ENCODE data around the gene TACSTD2.
"Not testable (repeated sequence)": the region's sequence is repeated elsewhere in the genome, so short reads cannot be mapped to it uniquely, and the experiment has no call there.

- not testable (repeated sequence) for TF ChIP-seq CTCF, POLR2A, POLR2AphosphoS5, EP300 (IDR thresholded peaks at IDR 0.05)
Observed at GRCh38 chr1:58623259-58623658, 46.2 kb upstream of the TACSTD2 start.
